ENCODE data around the gene MYO1H. TPM values are rescaled to one million over a fixed set of nuclear protein-coding genes. Genes with fewer than 3 reads are reported as not detected.

The MYO1H gene
- total RNA-seq, 4 donors from 2014 or later: 0.17 to 0.57 TPM; not detected in 2

DNA sequence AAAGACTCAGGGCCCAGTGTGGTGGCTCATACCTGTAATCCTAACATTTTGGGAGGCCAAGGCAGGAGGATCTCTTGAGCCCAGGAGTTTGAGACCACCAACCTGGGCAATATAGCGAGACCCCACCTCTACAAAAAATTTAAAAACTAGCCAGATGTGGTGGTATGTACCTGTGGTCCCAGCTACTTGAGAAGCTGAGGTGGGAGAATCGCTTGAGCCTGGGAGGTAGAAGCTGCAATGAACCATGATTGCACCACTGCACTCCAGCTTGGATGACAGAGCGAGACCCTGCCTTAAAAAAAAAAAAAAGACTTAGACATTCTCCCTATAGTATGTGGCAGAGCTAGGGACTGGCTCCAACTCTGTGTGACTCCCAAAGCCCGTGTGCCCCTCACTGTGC, 132.7 kb downstream of the MYO1H start:
- TF ChIP-seq, protein P1, sequence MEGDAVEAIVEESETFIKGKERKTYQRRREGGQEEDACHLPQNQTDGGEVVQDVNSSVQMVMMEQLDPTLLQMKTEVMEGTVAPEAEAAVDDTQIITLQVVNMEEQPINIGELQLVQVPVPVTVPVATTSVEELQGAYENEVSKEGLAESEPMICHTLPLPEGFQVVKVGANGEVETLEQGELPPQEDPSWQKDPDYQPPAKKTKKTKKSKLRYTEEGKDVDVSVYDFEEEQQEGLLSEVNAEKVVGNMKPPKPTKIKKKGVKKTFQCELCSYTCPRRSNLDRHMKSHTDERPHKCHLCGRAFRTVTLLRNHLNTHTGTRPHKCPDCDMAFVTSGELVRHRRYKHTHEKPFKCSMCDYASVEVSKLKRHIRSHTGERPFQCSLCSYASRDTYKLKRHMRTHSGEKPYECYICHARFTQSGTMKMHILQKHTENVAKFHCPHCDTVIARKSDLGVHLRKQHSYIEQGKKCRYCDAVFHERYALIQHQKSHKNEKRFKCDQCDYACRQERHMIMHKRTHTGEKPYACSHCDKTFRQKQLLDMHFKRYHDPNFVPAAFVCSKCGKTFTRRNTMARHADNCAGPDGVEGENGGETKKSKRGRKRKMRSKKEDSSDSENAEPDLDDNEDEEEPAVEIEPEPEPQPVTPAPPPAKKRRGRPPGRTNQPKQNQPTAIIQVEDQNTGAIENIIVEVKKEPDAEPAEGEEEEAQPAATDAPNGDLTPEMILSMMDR (IDR thresholded peaks at IDR 0.05; ENCODE audit: low read depth): no peak

DNA sequence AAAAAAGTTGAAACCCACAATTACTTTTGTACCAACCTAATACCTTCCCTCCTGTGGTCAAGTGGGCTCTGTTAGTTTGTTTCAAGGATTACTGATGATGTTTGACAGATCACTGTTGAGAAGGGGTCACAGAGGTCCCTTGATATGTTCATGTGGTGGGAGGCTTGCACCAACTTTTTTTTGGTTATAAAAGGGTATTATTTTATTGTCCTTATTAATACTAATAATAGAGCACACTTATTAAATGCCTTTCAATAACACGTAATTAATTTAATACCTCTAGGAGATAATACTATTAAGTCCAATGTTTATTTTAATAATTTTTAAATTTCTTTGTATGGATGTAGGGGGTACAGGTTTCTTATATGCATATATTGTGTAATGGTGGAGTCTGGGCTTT, 134.2 kb downstream of the MYO1H start:
- TF ChIP-seq, protein P1 (IDR thresholded peaks at IDR 0.05; ENCODE audit: low read depth): no peak

DNA sequence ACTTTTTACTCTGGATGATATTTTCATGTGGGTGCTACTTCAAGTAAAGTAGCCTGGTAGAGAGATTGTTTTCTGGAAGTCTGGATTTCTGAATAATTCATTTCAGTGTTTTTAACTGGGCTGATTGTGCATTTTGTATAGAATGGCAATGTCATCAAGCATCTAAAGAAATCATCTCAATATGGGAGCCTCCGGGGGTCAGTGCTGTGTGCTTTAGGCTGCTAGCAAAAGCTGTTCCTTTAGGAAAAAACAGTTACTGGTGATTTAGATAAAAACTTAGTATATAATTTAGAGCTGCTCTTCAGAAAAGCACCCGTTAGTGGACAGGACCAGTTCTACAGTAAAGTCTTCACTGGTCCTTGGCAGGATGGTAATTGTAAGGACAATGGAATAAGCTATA, 134.8 kb downstream of the MYO1H start:
- TF ChIP-seq, protein P1 (IDR thresholded peaks at IDR 0.05; ENCODE audit: low read depth): no peak

DNA sequence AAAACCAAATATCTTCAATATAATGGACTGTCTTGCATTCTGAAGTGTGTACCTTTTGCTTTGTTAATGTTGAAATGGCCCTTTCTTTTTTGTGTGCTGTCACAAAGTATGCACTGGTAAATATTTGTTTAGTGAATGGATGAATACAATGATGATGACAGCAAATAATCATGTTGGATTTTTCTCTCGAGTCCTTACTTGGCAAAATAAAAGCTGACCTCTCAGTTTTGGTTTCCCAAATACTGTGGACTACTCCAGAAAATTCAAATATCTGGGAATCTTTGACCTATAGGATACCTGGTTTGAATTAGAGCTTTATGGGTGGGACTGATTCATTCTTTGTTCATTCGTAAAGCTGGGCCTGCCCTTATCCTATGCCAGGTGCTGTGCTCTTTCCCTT, 135.2 kb downstream of the MYO1H start:
- TF ChIP-seq, protein P1 (IDR thresholded peaks at IDR 0.05; ENCODE audit: low read depth): no peak

DNA sequence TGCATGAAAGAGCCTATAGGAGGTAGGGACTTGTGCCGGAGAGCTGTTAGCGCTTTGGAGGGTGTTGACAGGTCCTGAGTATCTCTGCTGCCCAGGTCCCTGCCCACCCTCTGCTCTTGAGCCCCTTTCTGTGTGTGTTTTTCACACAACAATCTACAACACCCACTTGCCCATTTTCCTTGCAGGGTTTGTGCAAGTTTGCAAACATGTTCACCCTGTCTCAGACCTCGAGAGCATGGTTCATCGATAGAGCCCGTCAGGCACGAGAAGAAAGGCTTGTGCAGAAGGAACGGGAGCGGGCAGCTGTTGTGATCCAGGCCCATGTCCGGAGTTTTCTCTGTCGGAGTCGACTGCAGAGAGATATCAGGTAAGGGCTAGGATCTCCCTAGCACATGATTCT, 135.6 kb downstream of the MYO1H start:
- TF ChIP-seq, protein P1 (IDR thresholded peaks at IDR 0.05; ENCODE audit: low read depth): no peak

DNA sequence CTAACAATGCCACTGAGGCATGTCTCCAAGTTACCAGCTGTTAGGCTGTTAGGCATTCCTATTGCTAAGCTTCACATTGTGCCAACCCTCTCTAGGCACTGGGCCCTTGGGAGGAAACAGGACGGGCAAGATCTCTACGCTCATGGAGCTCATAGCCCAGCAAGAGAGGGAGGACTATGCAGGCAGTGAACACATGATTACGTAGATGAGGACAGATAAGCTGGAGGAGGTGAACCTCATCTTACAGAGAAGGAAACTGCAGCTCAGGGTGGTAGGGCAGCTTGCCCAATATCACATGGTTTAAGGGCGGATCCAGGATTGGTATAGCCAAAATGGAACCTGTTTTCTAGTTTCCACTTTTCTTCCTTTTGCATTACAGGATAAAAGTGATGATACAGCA, 137.5 kb downstream of the MYO1H start:
- TF ChIP-seq, protein P1 (IDR thresholded peaks at IDR 0.05; ENCODE audit: low read depth): no peak

DNA sequence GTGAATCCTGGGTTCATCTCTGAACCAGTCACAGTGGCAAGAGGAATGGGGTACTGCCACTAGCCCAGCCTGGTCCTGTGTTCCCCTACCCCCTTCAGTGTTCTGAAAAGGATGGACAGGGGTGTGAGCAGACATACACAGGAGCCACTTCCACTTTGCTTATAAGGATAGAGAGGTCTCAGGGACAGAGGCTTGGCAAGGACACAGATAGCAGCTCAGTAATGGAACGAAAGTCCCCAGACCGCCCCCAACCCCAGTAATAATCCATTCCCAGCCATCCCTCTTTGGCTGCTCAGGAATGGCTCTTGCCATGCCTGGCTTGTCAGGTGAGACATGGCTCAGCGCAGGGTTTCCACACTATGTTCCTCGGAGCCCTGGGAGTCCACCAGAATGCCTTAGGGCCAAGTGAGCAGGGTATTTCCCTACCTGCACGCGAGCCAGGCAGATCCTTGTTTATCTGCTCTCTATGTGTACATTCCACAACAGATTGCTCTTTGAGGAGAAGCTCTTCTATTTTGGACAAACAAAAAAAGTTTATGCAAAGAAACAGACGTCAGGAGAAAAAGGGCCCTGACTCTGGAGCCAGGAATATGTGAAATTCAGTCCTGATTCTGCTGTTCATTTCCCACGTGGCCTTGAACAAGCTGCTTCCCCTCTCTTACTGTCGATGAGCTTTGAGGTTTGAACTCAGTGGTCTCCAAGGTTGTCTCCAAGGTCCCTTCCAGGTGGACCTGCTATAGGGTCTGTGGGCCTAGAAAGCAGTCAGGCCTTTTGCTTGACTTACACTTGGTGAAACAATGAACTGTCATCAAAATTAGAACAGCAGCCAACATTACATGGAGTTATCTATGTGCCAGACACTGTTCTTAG, 139.7 kb downstream of the MYO1H start:
- TF ChIP-seq, protein P1 (IDR thresholded peaks at IDR 0.05; ENCODE audit: low read depth): no peak

All from subcutaneous adipose tissue (tissue), 4 donors.